GM21737 (cell line): ENCODE data around the gene CCDC51.

ENCODE experiments used
- ATAC-seq: cut with Tn5 transposase; IDR thresholded peaks from one replicate; pipeline ENCODE4 v1.9.1; 2021; ENCODE audit warnings: mild to moderate bottlenecking, moderate library complexity; ENCODE audit not compliant: unreplicated experiment

Gene CCDC51

GRCh38 chr3:48435223-48435595 is 4.7 kb downstream of the CCDC51 start:
- ATAC-seq = no peak

- ATAC-seq = no peak
These were observed 5.2 kb downstream of the CCDC51 start for GRCh38 chr3:48434591-48435222.

- ATAC-seq = no peak
These were observed 6.3 kb downstream of the CCDC51 start for GRCh38 chr3:48433472-48434118.

GRCh38 chr3:48432411-48433371 is 7.2 kb downstream of the CCDC51 start:
- ATAC-seq = no peak

- no peak for ATAC-seq
These were observed 8.5 kb downstream of the CCDC51 start for GRCh38 chr3:48431224-48432029.

- no peak for ATAC-seq
These were observed 9.2 kb downstream of the CCDC51 start for GRCh38 chr3:48430708-48431101.

GRCh38 chr3:48429960-48430707 is 9.8 kb downstream of the CCDC51 start, which contains the start of gene PLXNB1:
Gene PLXNB1, minus strand, starts transcription at chr3:48430086. Its CDS starts 5,475 bp downstream, at chr3:48424611.
- no peak for ATAC-seq

- ATAC-seq = no peak
These were observed 10.5 kb downstream of the CCDC51 start for GRCh38 chr3:48429317-48429959.

GRCh38 chr3:48428572-48429316 is 11.2 kb downstream of the CCDC51 start:
- no peak for ATAC-seq

- no peak for ATAC-seq
These were observed 11.8 kb downstream of the CCDC51 start for GRCh38 chr3:48428088-48428571.

GRCh38 chr3:48427630-48427962 is 12.3 kb downstream of the CCDC51 start:
- ATAC-seq = no peak

- ATAC-seq = no peak
These were observed 12.8 kb downstream of the CCDC51 start for GRCh38 chr3:48426944-48427629.

- ATAC-seq = no peak
These were observed 13.5 kb downstream of the CCDC51 start for GRCh38 chr3:48426401-48426909.

GRCh38 chr3:48425281-48425812 is 14.6 kb downstream of the CCDC51 start:
- ATAC-seq = no peak

- no peak for ATAC-seq
These were observed 15.8 kb downstream of the CCDC51 start for GRCh38 chr3:48423883-48424695.

GRCh38 chr3:48423241-48423882 is 16.6 kb downstream of the CCDC51 start:
- ATAC-seq = no peak
